Neural crest cell (in vitro differentiated cells): Measurements from ENCODE around the gene PRSS12. TPM values are rescaled to one million over a fixed set of nuclear protein-coding genes. Genes with fewer than 3 reads are reported as not detected.

ENCODE experiments used
- DNase-seq: peaks from one replicate; pipeline ENCODE4 v3.0.0; 2021; ENCODE audit warnings: low read depth, mixed read lengths, low spot score
- H3K27ac Mint-ChIP-seq: one replicate; pipeline ENCODE4 v1.8.0; 2021; ENCODE audit warnings: mild to moderate bottlenecking, mixed read lengths; ENCODE audit not compliant: unreplicated experiment
- H3K27me3 Mint-ChIP-seq: 2 replicates; pipeline ENCODE4 v1.8.0; 2021; ENCODE audit warnings: low read depth, mild to moderate bottlenecking, mixed read lengths
- H3K36me3 Mint-ChIP-seq: 2 replicates; pipeline ENCODE4 v1.8.0; 2021; ENCODE audit warnings: low read depth, mild to moderate bottlenecking, mixed read lengths
- H3K4me1 Mint-ChIP-seq: 2 replicates; pipeline ENCODE4 v1.8.0; 2021; ENCODE audit warnings: mixed read lengths
- H3K4me3 Mint-ChIP-seq: one replicate; pipeline ENCODE4 v1.8.0; 2021; ENCODE audit warnings: mild to moderate bottlenecking, mixed read lengths
- H3K9me3 Mint-ChIP-seq: 2 replicates; pipeline ENCODE4 v1.8.0; 2021; ENCODE audit warnings: mixed read lengths
- total RNA-seq: library from RNA; stranded (reverse); gene quantifications from 2 replicates; pipeline ENCODE4 v1.2.1, GENCODE V29; 2021
- TF ChIP-seq, protein P1 (sequence below): fragments of 200-600 bp; sonication (generic); conservative IDR thresholded peaks from 2 replicates; pipeline ENCODE4 v1.5.0; 2021; ENCODE audit warnings: antibody characterized with exemption, mild to moderate bottlenecking

Gene PRSS12
- total RNA-seq, 1 donor from 2014 or later, result 1.7 TPM

DNA sequence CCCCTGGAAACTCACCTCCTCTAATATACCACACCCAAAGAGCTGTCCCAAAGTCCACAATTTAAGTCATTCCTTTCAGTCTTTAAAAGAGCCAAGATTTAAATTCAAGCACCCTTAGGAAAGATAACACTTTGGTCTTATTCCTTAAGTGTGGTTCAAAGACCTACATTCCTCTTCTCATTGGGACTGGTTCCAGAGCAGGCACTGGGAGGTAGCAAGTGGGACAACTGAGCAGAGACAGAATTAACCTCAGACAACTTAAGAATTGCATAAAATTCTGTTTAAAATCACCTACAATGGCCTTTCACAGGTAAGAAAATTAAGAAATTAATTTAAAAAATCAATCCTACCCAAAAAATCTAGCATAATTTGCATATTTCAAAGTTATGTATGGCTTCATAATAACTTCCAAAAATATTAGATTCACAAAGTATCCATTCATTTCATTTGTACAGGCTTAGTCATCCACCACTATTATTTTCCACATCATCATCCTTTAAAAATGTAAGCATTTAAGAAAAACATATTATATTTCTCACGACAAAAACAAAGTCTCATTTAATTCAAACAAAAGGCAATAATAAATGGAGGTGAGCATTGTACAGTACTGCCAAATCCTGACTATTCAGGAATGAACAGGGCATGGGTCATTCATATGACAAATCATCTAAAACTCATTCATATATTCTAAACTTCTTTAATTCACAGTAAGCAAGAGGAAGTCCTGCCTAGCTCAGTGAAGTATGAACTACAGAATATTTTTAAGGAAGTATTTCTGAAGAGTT lies 13.6 kb downstream of the PRSS12 start:
- H3K27ac Mint-ChIP-seq, result no peak overlapping the region
- no peaks in the 10 kb centered on the region for H3K36me3 Mint-ChIP-seq
- H3K9me3 Mint-ChIP-seq, result no peaks in the 10 kb centered on the region
- H3K4me1 Mint-ChIP-seq, result peaks cover 17% of the 10 kb centered on the region
- no peaks in the 10 kb centered on the region for H3K27me3 Mint-ChIP-seq
- no peak for DNase-seq
- no peak overlapping the region for H3K4me3 Mint-ChIP-seq
- TF ChIP-seq, protein P1, sequence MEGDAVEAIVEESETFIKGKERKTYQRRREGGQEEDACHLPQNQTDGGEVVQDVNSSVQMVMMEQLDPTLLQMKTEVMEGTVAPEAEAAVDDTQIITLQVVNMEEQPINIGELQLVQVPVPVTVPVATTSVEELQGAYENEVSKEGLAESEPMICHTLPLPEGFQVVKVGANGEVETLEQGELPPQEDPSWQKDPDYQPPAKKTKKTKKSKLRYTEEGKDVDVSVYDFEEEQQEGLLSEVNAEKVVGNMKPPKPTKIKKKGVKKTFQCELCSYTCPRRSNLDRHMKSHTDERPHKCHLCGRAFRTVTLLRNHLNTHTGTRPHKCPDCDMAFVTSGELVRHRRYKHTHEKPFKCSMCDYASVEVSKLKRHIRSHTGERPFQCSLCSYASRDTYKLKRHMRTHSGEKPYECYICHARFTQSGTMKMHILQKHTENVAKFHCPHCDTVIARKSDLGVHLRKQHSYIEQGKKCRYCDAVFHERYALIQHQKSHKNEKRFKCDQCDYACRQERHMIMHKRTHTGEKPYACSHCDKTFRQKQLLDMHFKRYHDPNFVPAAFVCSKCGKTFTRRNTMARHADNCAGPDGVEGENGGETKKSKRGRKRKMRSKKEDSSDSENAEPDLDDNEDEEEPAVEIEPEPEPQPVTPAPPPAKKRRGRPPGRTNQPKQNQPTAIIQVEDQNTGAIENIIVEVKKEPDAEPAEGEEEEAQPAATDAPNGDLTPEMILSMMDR, result no peak

DNA sequence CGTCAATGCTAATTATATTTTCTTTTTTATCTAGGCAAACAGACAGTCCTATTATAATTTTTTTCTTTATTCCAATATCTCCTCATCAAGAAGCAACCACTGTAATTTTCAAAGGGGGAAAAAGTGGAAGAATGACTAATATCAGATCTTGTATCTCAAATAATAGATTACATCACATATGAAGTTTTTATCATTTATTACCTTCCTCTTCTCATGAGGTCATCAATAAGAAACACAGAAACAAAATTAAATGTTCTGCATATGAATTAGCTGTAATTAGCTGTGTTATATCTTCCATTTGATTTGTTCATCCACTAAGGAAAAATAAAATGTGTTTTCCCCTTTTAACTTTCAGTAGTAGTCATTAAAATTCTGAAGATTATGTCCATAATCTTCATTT lies 14.3 kb downstream of the PRSS12 start:
- peaks cover 17% of the 10 kb centered on the region for H3K4me1 Mint-ChIP-seq
- no peak overlapping the region for H3K4me3 Mint-ChIP-seq
- no peaks in the 10 kb centered on the region for H3K9me3 Mint-ChIP-seq
- H3K27me3 Mint-ChIP-seq, result no peaks in the 10 kb centered on the region
- H3K36me3 Mint-ChIP-seq, result no peaks in the 10 kb centered on the region
- TF ChIP-seq, protein P1, result no peak
- H3K27ac Mint-ChIP-seq, result no peak overlapping the region
- no peak for DNase-seq

DNA sequence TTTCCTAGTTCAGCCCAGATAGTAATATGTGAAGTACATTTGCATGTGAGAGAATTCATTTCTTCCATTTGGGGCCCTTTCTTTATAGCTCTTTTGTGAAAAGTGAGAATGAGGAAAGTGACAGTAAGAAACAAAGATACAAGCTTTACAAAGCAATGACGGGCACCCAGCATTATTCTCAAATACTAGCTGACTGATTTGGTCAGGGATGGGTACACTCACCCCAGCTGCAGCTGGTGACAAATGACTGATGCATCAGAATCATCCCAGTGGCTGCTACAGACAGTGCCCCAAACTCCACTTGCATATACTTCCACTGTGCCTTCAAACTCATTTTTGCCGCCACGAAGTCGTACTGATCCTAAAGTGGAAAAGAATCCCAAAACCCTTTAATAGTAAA lies 14.8 kb downstream of the PRSS12 start:
- Mint-ChIP-seq H3K27ac (no peak overlapping the region), H3K4me3 (no peak overlapping the region)

DNA sequence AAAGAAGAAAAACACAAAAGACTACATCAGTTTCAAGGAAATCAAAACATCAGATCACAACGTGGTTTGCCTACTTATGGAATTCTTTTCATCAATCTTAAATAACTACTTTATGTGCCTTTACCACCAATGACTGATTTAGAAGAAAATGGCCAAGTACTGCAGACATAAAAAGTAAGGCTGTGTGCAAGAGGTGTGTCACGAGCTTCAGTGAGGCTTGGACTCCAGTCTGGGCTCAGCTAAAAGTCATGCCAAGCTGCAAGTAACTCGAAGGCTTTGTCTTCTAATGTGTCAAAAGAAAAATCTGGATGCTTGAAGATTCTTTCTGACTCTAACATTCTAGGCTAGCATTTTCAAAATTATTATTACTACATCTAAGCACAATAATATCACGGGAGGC lies 17.0 kb downstream of the PRSS12 start:
- Mint-ChIP-seq H3K9me3 (no peaks in the 10 kb centered on the region), H3K4me3 (no peak overlapping the region), H3K27me3 (no peaks in the 10 kb centered on the region)

More for the DNA sequence above, 14.8 kb downstream of the PRSS12 start:
- Mint-ChIP-seq H3K9me3 (no peaks in the 10 kb centered on the region), H3K27me3 (no peaks in the 10 kb centered on the region), H3K36me3 (no peaks in the 10 kb centered on the region), H3K4me1 (peaks cover 17% of the 10 kb centered on the region)
- no peak for DNase-seq
- TF ChIP-seq, protein P1, result no peak

DNA sequence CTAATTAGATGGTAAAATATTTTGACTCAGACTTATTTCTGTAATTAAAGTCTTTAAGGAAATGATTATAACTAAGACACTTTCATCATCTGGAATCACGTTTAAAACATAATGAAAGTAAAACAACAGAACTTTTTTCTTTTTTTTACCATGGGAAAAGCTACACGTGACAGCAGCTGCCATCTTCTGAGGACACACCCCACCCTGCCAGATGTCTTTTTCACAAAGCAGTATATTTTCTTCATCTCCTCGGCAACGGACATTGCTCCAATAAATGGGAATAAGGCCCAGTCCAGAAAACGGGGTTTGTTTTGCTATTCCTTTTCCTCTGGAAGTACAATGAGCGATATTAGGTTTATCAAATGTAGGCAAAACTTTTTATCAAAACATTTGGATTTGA lies 17.5 kb downstream of the PRSS12 start:
- no peaks in the 10 kb centered on the region for H3K27me3 Mint-ChIP-seq
- no peaks in the 10 kb centered on the region for H3K36me3 Mint-ChIP-seq
- no peaks in the 10 kb centered on the region for H3K9me3 Mint-ChIP-seq
- peaks cover 17% of the 10 kb centered on the region for H3K4me1 Mint-ChIP-seq
- peak overlapping the region; percentile 76 for H3K27ac Mint-ChIP-seq
- TF ChIP-seq, protein P1, result no peak
- DNase-seq, result no peak
- H3K4me3 Mint-ChIP-seq, result no peak overlapping the region

More for the DNA sequence above, 17.0 kb downstream of the PRSS12 start:
- TF ChIP-seq, protein P1, result no peak
- no peaks in the 10 kb centered on the region for H3K36me3 Mint-ChIP-seq
- peak overlapping the region; percentile 76 for H3K27ac Mint-ChIP-seq
- no peak for DNase-seq
- peaks cover 17% of the 10 kb centered on the region for H3K4me1 Mint-ChIP-seq
